DND-41 (cell line): ENCODE results near the gene SLC44A1.

ENCODE experiments used
- EZH2 ChIP-seq: IDR thresholded peaks from 3 replicates; pipeline ENCODE4 v1.6.1; 2012; ENCODE audit warnings: borderline replicate concordance, low read depth, mild to moderate bottlenecking, moderate library complexity, low read length, inconsistent platforms; ENCODE audit not compliant: severe bottlenecking
- TF ChIP-seq, protein P1 (sequence below): IDR thresholded peaks from 2 replicates; pipeline ENCODE4 v1.5.1; 2012; ENCODE audit warnings: borderline replicate concordance, low read length, moderate library complexity, mild to moderate bottlenecking; ENCODE audit not compliant: poor library complexity, severe bottlenecking; ENCODE audit errors: extremely low read depth

DNA sequence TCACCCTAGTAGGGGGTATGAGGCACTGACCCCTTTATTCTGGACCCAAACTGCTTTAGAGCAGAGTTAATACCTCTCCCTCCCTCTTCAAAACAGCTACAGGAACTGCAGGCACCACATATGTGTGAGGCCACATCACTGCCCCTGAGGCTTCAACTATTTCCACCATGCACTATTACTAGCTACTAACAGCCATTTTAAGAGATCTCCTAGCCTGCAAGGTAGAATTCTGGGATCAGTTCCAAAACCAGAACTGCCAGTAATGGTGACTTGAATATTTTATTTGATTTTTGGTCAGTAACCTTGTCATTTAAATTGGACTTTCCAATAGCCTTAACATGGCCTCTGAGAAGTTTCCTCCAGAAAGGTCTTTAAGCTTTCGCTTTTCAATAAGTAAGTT, 148.1 kb downstream of the SLC44A1 start:
- TF ChIP-seq, protein P1, sequence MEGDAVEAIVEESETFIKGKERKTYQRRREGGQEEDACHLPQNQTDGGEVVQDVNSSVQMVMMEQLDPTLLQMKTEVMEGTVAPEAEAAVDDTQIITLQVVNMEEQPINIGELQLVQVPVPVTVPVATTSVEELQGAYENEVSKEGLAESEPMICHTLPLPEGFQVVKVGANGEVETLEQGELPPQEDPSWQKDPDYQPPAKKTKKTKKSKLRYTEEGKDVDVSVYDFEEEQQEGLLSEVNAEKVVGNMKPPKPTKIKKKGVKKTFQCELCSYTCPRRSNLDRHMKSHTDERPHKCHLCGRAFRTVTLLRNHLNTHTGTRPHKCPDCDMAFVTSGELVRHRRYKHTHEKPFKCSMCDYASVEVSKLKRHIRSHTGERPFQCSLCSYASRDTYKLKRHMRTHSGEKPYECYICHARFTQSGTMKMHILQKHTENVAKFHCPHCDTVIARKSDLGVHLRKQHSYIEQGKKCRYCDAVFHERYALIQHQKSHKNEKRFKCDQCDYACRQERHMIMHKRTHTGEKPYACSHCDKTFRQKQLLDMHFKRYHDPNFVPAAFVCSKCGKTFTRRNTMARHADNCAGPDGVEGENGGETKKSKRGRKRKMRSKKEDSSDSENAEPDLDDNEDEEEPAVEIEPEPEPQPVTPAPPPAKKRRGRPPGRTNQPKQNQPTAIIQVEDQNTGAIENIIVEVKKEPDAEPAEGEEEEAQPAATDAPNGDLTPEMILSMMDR, result no peak
- TF ChIP-seq EZH2, result no peak
